HepG2 (cell line): ENCODE results near the gene PRSS53. TPM values are rescaled to one million over a fixed set of nuclear protein-coding genes. Genes with fewer than 3 reads are reported as not detected.

ENCODE experiments used
- BRF2 ChIP-seq: sonication (generic); formaldehyde crosslinking; IDR thresholded peaks from 2 replicates; pipeline ENCODE4 v1.8.1; 2022; ENCODE audit warnings: mild to moderate bottlenecking, missing genetic modification reagents
- E2F5 ChIP-seq: sonication (generic); formaldehyde crosslinking; conservative IDR thresholded peaks from 2 replicates; pipeline ENCODE4 v1.4.0; 2020; ENCODE audit warnings: missing genetic modification reagents
- ETV5 ChIP-seq: IDR thresholded peaks from 2 replicates; pipeline ENCODE4 v1.6.1; 2018; ENCODE audit warnings: missing biosample characterization, missing genetic modification reagents, inconsistent platforms, borderline replicate concordance
- FOXA1 ChIP-seq, 2 experiments: fragments of 450-650 bp in 1 of 2; sonication (generic) in 1 of 2; formaldehyde crosslinking in 1 of 2; IDR thresholded peaks; 2 replicates each; pipeline versions ENCODE4 v1.4.0 to v1.6.1; 2016 to 2020; ENCODE audit warnings: missing genetic modification reagents in 1 of 2
- FOXK1 ChIP-seq: sonication (generic); formaldehyde crosslinking; IDR thresholded peaks from 2 replicates; pipeline ENCODE4 v1.4.0; 2020; ENCODE audit warnings: low read depth, missing genetic modification reagents, borderline replicate concordance
- HBP1 ChIP-seq: IDR thresholded peaks from 2 replicates; pipeline ENCODE4 v1.6.1; 2016; ENCODE audit warnings: low read depth, control low read depth
- LCORL ChIP-seq, 2 experiments: fragments of 450-650 bp in 1 of 2; sonication (generic) in 1 of 2; formaldehyde crosslinking in 1 of 2; IDR thresholded peaks; 2 replicates each; pipeline versions ENCODE4 v1.5.0 to v1.6.1; 2017 to 2020; ENCODE audit warnings: antibody characterized with exemption in 1 of 2, missing genetic modification reagents in 1 of 2
- NCOA5 ChIP-seq: sonication (generic); formaldehyde crosslinking; IDR thresholded peaks from 2 replicates; pipeline ENCODE4 v1.4.0; 2020; ENCODE audit warnings: missing genetic modification reagents
- THAP7 ChIP-seq: sonication (generic); formaldehyde crosslinking; IDR thresholded peaks from 2 replicates; pipeline ENCODE4 v1.8.1; 2023; ENCODE audit warnings: mild to moderate bottlenecking, missing genetic modification reagents
- ZBTB40 ChIP-seq, 2 experiments: fragments of 450-650 bp in 1 of 2; sonication (generic) in 1 of 2; formaldehyde crosslinking in 1 of 2; IDR thresholded peaks; 2 replicates each; pipeline versions ENCODE4 v1.6.1 to v1.8.0; 2016 to 2022; ENCODE audit warnings: antibody characterized with exemption in 1 of 2, mild to moderate bottlenecking in 1 of 2, missing genetic modification reagents in 1 of 2
- ZKSCAN5 ChIP-seq: sonication (generic); formaldehyde crosslinking; IDR thresholded peaks from 2 replicates; pipeline ENCODE4 v1.5.1; 2020; ENCODE audit warnings: mild to moderate bottlenecking, missing genetic modification reagents
- ZNF275 ChIP-seq: sonication (generic); formaldehyde crosslinking; IDR thresholded peaks from 2 replicates; pipeline ENCODE4 v1.8.0; 2022; ENCODE audit warnings: missing genetic modification reagents, mild to moderate bottlenecking, inconsistent platforms, borderline replicate concordance
- ZNF678 ChIP-seq: sonication (generic); formaldehyde crosslinking; IDR thresholded peaks from 2 replicates; pipeline ENCODE4 v1.4.0; 2020; ENCODE audit warnings: mild to moderate bottlenecking, missing genetic modification reagents
- polyA plus RNA-seq, 8 experiments: library from polyadenylated mRNA; depleted of rRNA in 3 of 8; stranded (reverse) in 7 of 8; unstranded in 1 of 8; fragments of >200 nt; fragmentation: Illumina TruSeq in 4 of 8; extraction: Trizol in 4 of 8; gene quantifications; 2 replicates each; pipeline versions ENCODE4 v1.2.1 to v1.2.3, GENCODE V29; 2011 to 2016; ENCODE audit warnings: low read depth in 4 of 8, missing spikeins in 1 of 8, mixed read lengths in 1 of 8; ENCODE audit not compliant: insufficient read depth in 1 of 8
- total RNA-seq, 5 experiments: library from RNA; depleted of rRNA; stranded (reverse); fragments of >200 nt; fragmentation: Illumina TruSeq; extraction: Trizol; gene quantifications; 2 replicates each; pipeline ENCODE4 v1.2.3, GENCODE V29; 2016; ENCODE audit warnings: low read depth in 1 of 5

The PRSS53 gene
- total and polyA plus RNA-seq, 2 of the 13 experiments (the other 11 are each of a cell fraction or from before 2014, with no cell fraction given) = 2.2 to 7.4 TPM

- TF ChIP-seq FOXA1 (IDR thresholded peaks at IDR 0.05) (no peak), FOXA1 (CRISPR knock-in tag; IDR thresholded peaks at IDR 0.05) (no peak), ZNF678 (CRISPR knock-in tag) (no peak), E2F5 (CRISPR knock-in tag) (no peak), BRF2 (no peak), ETV5 (no peak), NCOA5 (CRISPR knock-in tag) (no peak), HBP1 (CRISPR knock-in tag) (no peak), ZNF275 (CRISPR knock-in tag) (no peak), LCORL (IDR thresholded peaks at IDR 0.05) (no peak), LCORL (CRISPR knock-in tag; IDR thresholded peaks at IDR 0.05) (no peak; the same call in 1 of the 2 replicates), THAP7 (CRISPR knock-in tag) (no peak), ZBTB40 (IDR thresholded peaks at IDR 0.05) (no peak), ZBTB40 (CRISPR knock-in tag; IDR thresholded peaks at IDR 0.05) (no peak), ZKSCAN5 (CRISPR knock-in tag) (no peak), FOXK1 (no peak)
Measured at GRCh38 chr16:31072540-31073141, 16.1 kb downstream of the PRSS53 start (continued).
